Measurements from ENCODE around the gene CDK11B. TPM values are rescaled to one million over a fixed set of nuclear protein-coding genes. Genes with fewer than 3 reads are reported as not detected.
"Not testable (repeated sequence)": the region's sequence is repeated elsewhere in the genome, so short reads cannot be mapped to it uniquely, and the experiment has no call there.

The CDK11B gene
- total RNA-seq, 1 donor from 2014 or later = 39.6 TPM

DNA sequence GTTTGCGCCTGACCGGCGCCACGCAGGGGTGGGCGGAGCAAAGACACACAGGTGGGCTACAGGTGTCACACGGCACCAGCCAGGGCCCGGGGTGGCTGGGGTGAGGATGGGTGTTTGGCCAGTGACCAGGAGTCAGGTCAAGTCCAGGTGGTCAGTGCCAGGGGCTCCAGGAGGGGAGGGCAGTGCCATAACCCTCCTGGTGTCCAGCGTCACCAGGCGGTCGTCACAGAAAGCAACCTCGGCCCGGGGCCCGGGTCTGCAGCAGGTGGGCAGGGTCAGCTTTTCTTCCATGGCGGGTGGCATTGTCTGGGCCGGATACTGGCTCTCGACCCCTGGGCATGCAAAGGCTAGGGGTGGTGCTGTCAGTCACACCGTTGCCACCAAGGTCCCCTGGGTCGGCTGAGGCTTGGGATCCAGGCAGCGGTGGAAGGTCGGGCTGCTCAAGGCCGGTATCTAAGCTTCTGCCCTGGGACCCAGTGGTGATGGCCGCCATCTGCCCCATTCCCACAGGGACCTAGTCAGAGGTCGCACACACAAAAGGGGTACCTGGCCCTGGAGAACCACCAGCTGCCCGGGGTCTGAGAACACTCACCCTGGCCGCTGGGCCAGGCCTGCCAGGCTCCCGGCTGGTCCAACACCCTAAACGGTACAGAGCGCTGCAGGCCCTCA, 60.6 kb downstream of the CDK11B start:
- no peaks in the 10 kb centered on the region for H3K36me3 Mint-ChIP-seq (ENCODE audit: low read depth)
- no peaks in the 10 kb centered on the region for H3K9me3 Mint-ChIP-seq
- intact Hi-C loops (cut with micrococcal nuclease) = no loop called here
- no peak overlapping the region for H3K27ac Mint-ChIP-seq
- no peaks in the 10 kb centered on the region for H3K4me1 Mint-ChIP-seq (ENCODE audit: low read depth)
- peak overlapping the region; percentile 82 for H3K4me3 Mint-ChIP-seq
- no peak for DNase-seq (ENCODE audit: low spot score)
- H3K27me3 Mint-ChIP-seq (ENCODE audit: insufficient read depth) = peaks cover 3% of the 10 kb centered on the region

DNA sequence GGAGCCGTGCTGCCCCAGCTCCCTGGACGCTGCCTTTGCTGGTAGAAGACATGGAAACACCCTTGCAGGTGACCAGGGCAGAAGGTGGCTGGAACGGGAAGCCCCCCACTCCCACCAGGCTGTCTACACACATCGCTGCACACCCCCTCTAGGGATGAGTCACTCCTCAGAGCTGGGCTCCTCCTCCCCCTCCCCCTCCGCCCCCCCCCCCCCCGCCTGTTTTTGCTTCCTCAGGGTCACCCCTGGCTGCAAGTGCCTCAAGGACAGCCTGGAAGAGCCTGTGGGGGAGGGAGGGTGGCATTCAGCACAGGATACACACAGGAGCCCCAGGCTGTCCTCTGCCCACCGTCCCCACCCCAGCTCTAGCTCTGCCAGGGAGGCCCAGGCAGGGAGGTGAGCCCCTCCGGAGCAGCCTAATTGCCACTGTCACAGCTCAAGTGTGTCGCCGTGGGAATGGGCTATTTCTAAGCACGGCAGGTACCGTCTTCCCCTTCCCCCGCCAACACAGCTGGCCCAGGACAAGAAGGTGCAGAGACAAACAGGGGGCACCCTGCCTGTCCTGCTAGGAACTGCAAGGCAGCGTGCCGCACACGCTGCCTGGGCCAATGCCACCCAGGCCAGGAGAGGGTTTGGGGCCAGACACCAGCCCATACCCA, 61.4 kb downstream of the CDK11B start:
- no peak for DNase-seq (ENCODE audit: low spot score)

DNA sequence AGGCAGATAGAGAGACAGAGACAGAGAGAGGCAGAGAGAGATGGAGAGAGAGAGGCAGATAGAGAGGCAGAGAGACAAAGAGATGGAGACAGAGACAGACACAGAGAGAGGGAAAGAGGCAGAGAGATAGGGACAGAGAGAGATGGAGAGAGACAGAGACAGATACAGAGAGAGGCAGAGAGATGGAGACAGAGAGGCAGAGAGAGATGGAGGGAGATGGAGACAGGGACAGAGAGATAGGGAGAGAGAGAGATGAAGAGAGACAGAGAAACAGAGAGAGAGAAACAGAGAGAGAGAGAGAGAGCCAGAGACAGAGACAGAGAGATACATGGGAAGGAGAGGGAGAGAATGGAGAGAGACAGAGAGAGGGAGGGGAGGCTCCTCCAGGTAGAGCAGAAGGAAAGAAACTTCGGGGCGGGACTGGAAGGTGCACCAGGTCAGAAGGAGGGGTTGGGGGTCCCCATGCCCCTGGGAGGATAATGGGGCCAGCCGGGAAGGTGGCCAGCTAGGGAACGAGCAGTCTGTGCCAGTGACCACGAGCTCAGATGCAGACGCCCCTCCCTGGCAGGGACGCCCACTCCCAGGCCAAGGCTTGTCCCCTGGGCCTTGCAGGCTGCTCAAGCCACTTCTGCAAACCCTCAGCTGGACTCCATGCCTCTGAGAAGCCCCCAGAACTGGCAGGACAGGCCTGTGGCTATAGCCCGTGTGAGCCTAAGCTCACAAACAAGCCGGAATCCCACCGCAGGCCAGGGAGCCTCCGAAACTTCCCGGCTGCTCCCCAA, 62.1 kb downstream of the CDK11B start:
- Mint-ChIP-seq H3K27me3 (ENCODE audit: insufficient read depth) (peaks cover 3% of the 10 kb centered on the region), H3K4me1 (ENCODE audit: low read depth) (no peaks in the 10 kb centered on the region), H3K4me3 (no peak overlapping the region), H3K36me3 (ENCODE audit: low read depth) (no peaks in the 10 kb centered on the region), H3K27ac (no peak overlapping the region), H3K9me3 (no peaks in the 10 kb centered on the region)
- intact Hi-C loops (cut with micrococcal nuclease) = no loop called here
- no peak for DNase-seq (ENCODE audit: low spot score)

More for the DNA sequence above, 61.4 kb downstream of the CDK11B start:
- H3K27me3 Mint-ChIP-seq (ENCODE audit: insufficient read depth) = peaks cover 3% of the 10 kb centered on the region
- no peaks in the 10 kb centered on the region for H3K9me3 Mint-ChIP-seq
- H3K4me3 Mint-ChIP-seq = peak overlapping the region; percentile 59
- no peak overlapping the region for H3K27ac Mint-ChIP-seq
- intact Hi-C loops (cut with micrococcal nuclease) = no loop called here
- H3K36me3 Mint-ChIP-seq (ENCODE audit: low read depth) = no peaks in the 10 kb centered on the region
- no peaks in the 10 kb centered on the region for H3K4me1 Mint-ChIP-seq (ENCODE audit: low read depth)

DNA sequence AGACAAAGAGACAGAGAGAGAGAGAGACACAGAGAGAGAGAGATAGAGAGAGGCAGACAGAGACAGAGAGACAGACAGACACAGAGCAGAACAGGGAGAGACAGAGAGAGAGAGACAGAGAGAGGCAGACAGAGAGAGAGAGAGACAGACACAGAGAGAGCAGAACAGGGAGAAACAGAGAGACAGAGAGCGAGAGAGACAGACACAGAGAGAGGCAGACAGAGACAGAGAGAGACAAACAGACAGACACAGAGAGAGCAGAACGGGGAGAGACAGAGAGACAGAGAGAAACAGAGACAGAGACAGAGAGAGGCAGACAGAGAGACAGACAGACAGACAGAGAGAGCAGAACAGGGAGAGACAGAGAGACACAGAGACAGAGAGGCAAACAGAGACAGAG, 63.5 kb downstream of the CDK11B start:
- H3K27me3 Mint-ChIP-seq (ENCODE audit: insufficient read depth); intact Hi-C loops (cut with micrococcal nuclease); H3K36me3 Mint-ChIP-seq (ENCODE audit: low read depth); DNase-seq (ENCODE audit: low spot score); H3K4me1 Mint-ChIP-seq (ENCODE audit: low read depth); H3K27ac Mint-ChIP-seq; H3K4me3 Mint-ChIP-seq; H3K9me3 Mint-ChIP-seq: not testable (repeated sequence)

DNA sequence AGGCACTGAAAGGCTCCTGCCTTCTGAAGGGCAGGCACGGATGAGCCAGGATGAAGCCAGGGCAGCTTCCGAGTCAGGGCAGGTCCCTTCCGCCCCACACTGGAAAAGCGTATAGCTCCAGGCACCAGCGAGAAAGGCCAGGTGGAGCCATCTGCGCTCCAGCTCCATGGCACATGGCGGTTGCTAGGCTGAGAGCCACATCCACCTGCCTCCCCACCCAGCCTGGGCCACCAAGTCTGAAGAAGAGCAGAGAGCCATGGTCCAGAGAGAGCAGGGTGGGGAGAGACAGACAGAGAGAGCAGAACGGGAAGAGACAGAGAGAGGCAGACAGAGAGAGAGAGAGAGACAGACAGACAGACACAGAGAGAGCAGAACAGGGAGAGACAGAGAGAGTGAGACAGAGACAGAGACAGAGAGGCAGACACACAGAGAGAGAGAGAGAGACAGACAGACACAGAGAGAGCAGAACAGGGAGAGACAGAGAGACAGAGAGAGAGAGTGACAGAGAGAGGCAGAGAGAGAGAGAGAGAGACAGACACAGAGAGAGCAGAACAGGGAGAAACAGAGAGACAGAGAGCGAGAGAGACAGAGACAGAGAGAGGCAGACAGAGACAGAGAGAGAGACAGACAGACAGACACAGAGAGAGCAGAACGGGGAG, 64.1 kb downstream of the CDK11B start:
- intact Hi-C loops (cut with micrococcal nuclease) = no loop called here
- Mint-ChIP-seq H3K27ac (no peak overlapping the region), H3K4me3 (no peak overlapping the region), H3K4me1 (ENCODE audit: low read depth) (no peaks in the 10 kb centered on the region), H3K27me3 (ENCODE audit: insufficient read depth) (peaks cover 3% of the 10 kb centered on the region), H3K9me3 (no peaks in the 10 kb centered on the region), H3K36me3 (ENCODE audit: low read depth) (no peaks in the 10 kb centered on the region)
- no peak for DNase-seq (ENCODE audit: low spot score)

DNA sequence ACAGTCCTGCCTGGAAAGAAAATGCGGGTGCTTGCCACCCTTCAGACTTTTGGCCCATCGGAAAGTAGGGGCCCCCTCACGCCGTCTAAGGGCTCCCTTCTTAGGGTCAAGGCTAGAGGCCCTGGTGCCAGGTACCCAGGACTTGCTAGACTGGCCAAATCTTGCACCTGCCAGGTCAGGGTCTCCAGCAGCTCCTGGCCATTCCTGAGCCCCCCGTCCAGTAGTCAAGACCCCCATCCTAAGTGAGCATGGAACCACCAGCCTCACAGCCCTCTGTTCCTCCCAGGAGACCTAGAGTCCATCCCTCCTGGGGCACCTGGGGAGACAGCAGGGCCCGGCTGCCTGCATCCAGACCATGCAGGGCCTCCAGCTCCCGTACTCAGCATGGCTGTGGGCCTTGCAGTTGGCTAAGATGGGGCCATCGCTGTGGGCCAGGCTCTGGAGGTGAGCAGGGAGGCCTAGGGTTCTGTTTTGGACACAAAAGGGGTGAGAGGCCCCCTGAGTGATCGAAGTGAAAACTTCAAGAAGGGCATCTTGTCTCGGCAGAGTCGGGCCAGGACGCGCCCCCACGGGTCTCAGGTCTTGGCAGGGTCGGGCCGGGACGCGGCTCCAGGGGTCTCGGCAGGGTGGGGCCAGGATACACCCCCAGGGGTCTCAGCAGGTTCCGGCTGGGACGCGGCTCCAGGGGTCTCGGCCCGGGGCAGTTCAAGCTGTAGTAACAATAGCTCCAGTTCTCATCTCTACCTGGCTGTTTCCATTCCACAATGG, 64.8 kb downstream of the CDK11B start:
- intact Hi-C loops (cut with micrococcal nuclease) = no loop called here
- Mint-ChIP-seq H3K36me3 (ENCODE audit: low read depth) (no peaks in the 10 kb centered on the region), H3K4me1 (ENCODE audit: low read depth) (no peaks in the 10 kb centered on the region), H3K27me3 (ENCODE audit: insufficient read depth) (peaks cover 3% of the 10 kb centered on the region), H3K9me3 (no peaks in the 10 kb centered on the region), H3K27ac (no peak overlapping the region), H3K4me3 (no peak overlapping the region)
- DNase-seq (ENCODE audit: low spot score) = no peak

DNA sequence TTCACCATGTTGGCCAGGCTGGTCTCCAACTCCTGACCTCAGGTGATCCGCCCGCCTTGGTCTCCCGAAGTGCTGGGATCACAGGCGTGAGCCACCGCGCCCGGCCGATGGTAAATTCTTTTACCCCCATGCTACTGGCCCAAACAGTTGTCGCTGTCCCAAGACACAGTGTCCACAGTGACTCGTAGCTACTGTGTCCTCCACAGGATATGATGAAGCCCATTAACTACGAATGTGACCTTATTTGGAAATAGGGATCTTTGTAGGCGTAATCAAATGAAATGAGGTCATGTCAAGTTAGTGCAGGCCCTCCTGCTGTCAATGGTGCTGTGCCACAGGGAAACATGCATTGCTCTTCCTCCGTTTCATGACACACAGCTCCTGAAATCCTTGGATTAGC, 67.4 kb downstream of the CDK11B start:
- Mint-ChIP-seq H3K4me1 (ENCODE audit: low read depth) (no peaks in the 10 kb centered on the region), H3K9me3 (no peaks in the 10 kb centered on the region), H3K4me3 (no peak overlapping the region), H3K27me3 (ENCODE audit: insufficient read depth) (no peaks in the 10 kb centered on the region), H3K36me3 (ENCODE audit: low read depth) (no peaks in the 10 kb centered on the region), H3K27ac (no peak overlapping the region)
- DNase-seq (ENCODE audit: low spot score) = no peak
- intact Hi-C loops (cut with micrococcal nuclease) = no loop called here

Other genes starting within 250 kb of the CDK11B start
- gene ANKRD65, start 237.7 kb downstream of the CDK11B start, total RNA-seq = 0.10 TPM in 1 of 2 replicates, not detected in the other
- 5.5 and 5.8 TPM in 2 replicates for gene VWA1, start 223.3 kb downstream of the CDK11B start, total RNA-seq
- gene ATAD3C, start 209.3 kb downstream of the CDK11B start, total RNA-seq = 0.57 and 1.0 TPM in 2 replicates
- 106 and 113 TPM in 2 replicates for gene ATAD3B, start 187.2 kb downstream of the CDK11B start, total RNA-seq
- 108 TPM in 2 replicates for gene ATAD3A, start 146.8 kb downstream of the CDK11B start, total RNA-seq
- gene TMEM240, start 118.4 kb downstream of the CDK11B start, total RNA-seq = 0.41 and 1.0 TPM in 2 replicates
- gene SSU72, start 84.1 kb downstream of the CDK11B start, total RNA-seq = 135 and 137 TPM in 2 replicates
- 14.6 and 14.9 TPM in 2 replicates for gene FNDC10, start 58.9 kb downstream of the CDK11B start, total RNA-seq
- 29.5 and 32.8 TPM in 2 replicates for gene MIB2, start 43.5 kb downstream of the CDK11B start, total RNA-seq
- 0.49 and 0.93 TPM in 2 replicates for gene MMP23B, start 26.8 kb downstream of the CDK11B start, total RNA-seq
- 40.8 and 41.1 TPM in 2 replicates for gene SLC35E2B, start 33.8 kb upstream of the CDK11B start, total RNA-seq
- 74.4 and 81.7 TPM in 2 replicates for gene CDK11A, start 65.4 kb upstream of the CDK11B start, total RNA-seq
- gene NADK, start 119.5 kb upstream of the CDK11B start, total RNA-seq = 95.5 and 96.8 TPM in 2 replicates
- 382 and 398 TPM in 2 replicates for gene GNB1, start 232.1 kb upstream of the CDK11B start, total RNA-seq